H1 (cell line): ENCODE measurements around the gene KIFBP. TPM values are rescaled to one million over a fixed set of nuclear protein-coding genes. Genes with fewer than 3 reads are reported as not detected.

ENCODE experiments used
- CTCF ChIA-PET: fragments of 300-600 bp; sonication (Branson Sonifier 250); formaldehyde crosslinking; loops from one replicate; lab custom pipeline; 2021; ENCODE audit not compliant: partially characterized antibody; lab: Charles Lee
- POLR2A ChIA-PET: fragments of 300-600 bp; sonication (Branson Sonifier 250); formaldehyde crosslinking; loops from one replicate; lab custom pipeline; 2021; ENCODE audit warnings: inconsistent platforms; ENCODE audit not compliant: partially characterized antibody; lab: Charles Lee
- DNase-seq, 2 experiments: peaks; one replicate each; pipeline versions ENCODE4 v3.0.0 to v3.0.0-alpha.2; 2010 to 2022; ENCODE audit warnings: low spot score in 2 of 2, low read depth in 1 of 2, mixed read lengths in 1 of 2
- FAIRE-seq: peaks from 2 replicates; lab custom pipeline; 2011; peaks lifted over from hg19 to GRCh38; lab: Jason Lieb, UNC
- H2AFZ ChIP-seq: 2 replicates; pipeline ENCODE4 v1.8.1; 2012; ENCODE audit warnings: low read length, inconsistent platforms
- H2AK5ac ChIP-seq: 2 replicates; pipeline ENCODE4 v1.6.1; 2013; ENCODE audit warnings: low read depth, low read length
- H2BK120ac ChIP-seq: replicated peaks from 2 replicates; pipeline ENCODE3; 2013; ENCODE audit warnings: low read depth, low read length, inconsistent platforms
- H2BK12ac ChIP-seq: 2 replicates; pipeline ENCODE4 v1.6.1; 2013; ENCODE audit warnings: low read depth, low read length
- H2BK15ac ChIP-seq: 2 replicates; pipeline ENCODE4 v1.6.1; 2013; ENCODE audit warnings: low read length
- H2BK20ac ChIP-seq: 2 replicates; pipeline ENCODE4 v1.6.1; 2013; ENCODE audit warnings: low read length
- H2BK5ac ChIP-seq: 2 replicates; pipeline ENCODE4 v1.6.1; 2013; ENCODE audit warnings: low read depth, low read length
- H3K14ac ChIP-seq: 2 replicates; pipeline ENCODE4 v1.6.1; 2013; ENCODE audit warnings: inconsistent platforms; ENCODE audit not compliant: insufficient read length
- H3K18ac ChIP-seq: 2 replicates; pipeline ENCODE4 v1.6.1; 2013; ENCODE audit warnings: low read length; ENCODE audit errors: extremely low read depth
- H3K23ac ChIP-seq: 2 replicates; pipeline ENCODE4 v1.6.1; 2013; ENCODE audit warnings: inconsistent platforms; ENCODE audit not compliant: insufficient read length
- H3K23me2 ChIP-seq: 2 replicates; pipeline ENCODE4 v1.6.1; 2013; ENCODE audit warnings: low read depth, low read length
- H3K27ac ChIP-seq: 2 replicates; pipeline ENCODE4 v1.6.1; 2011; ENCODE audit warnings: low read depth, low read length, inconsistent platforms
- H3K27me3 ChIP-seq, 4 experiments: replicated peaks in 1 of 4; 1 replicate in 1 of 4; 2 replicates in 3 of 4; pipeline versions ENCODE4 v1.6.1 to v1.8.1; 2011 to 2013; ENCODE audit warnings: low read length in 3 of 4, mild to moderate bottlenecking in 3 of 4, inconsistent platforms in 2 of 4, mixed read lengths in 2 of 4, moderate library complexity in 1 of 4; ENCODE audit not compliant: control insufficient read depth in 3 of 4, insufficient read depth in 3 of 4; ENCODE audit errors: extremely low read depth in 1 of 4
- H3K36me3 ChIP-seq, 4 experiments: 2 replicates each; pipeline versions ENCODE4 v1.6.1 to v1.8.1; 2011 to 2013; ENCODE audit warnings: mild to moderate bottlenecking in 4 of 4, low read length in 3 of 4, moderate library complexity in 2 of 4, control low read depth in 1 of 4, inconsistent platforms in 1 of 4; ENCODE audit not compliant: insufficient read depth in 4 of 4, control insufficient read depth in 2 of 4
- H3K4ac ChIP-seq: replicated peaks from 2 replicates; pipeline ENCODE3; 2013; ENCODE audit warnings: low read length, low read depth, mixed read lengths, inconsistent platforms; ENCODE audit not compliant: insufficient read length
- H3K4me1 ChIP-seq, 4 experiments: replicated peaks in 1 of 4; 1 replicate in 1 of 4; 2 replicates in 3 of 4; pipeline versions ENCODE4 v1.6.1 to v1.8.1; 2011 to 2013; ENCODE audit warnings: low read length in 3 of 4, inconsistent platforms in 2 of 4, mixed read lengths in 1 of 4; ENCODE audit not compliant: insufficient read depth in 4 of 4, control insufficient read depth in 3 of 4
- H3K4me2 ChIP-seq, 2 experiments: 2 replicates each; pipeline versions ENCODE4 v1.6.1 to v1.8.1; 2011 to 2013; ENCODE audit warnings: low read depth in 2 of 2, low read length in 2 of 2, control low read depth in 1 of 2, inconsistent platforms in 1 of 2, mild to moderate bottlenecking in 1 of 2; ENCODE audit not compliant: insufficient read depth in 1 of 2
- H3K4me3 ChIP-seq, 4 experiments: fragments of 200-600, 300-600 bp in 1 of 4; sonication (generic), shearing (Covaris generic), sonication (Bioruptor Twin) in 1 of 4; 2 replicates each; pipeline versions ENCODE4 v1.5.1 to v1.8.1; 2011 to 2016; ENCODE audit warnings: low read length in 4 of 4, low read depth in 3 of 4, control low read depth in 2 of 4, inconsistent platforms in 2 of 4, mild to moderate bottlenecking in 2 of 4, mixed read lengths in 1 of 4, moderate library complexity in 1 of 4; ENCODE audit not compliant: insufficient read depth in 2 of 4; ENCODE audit errors: extremely low read depth in 1 of 4
- H3K56ac ChIP-seq: replicated peaks from 2 replicates; pipeline ENCODE3; 2013; ENCODE audit warnings: low read depth, mild to moderate bottlenecking, mixed read lengths, low read length, inconsistent platforms; ENCODE audit not compliant: insufficient read length
- H3K79me1 ChIP-seq: 2 replicates; pipeline ENCODE4 v1.6.1; 2013; ENCODE audit warnings: low read depth, low read length, control low read depth
- H3K79me2 ChIP-seq, 2 experiments: 2 replicates each; pipeline versions ENCODE4 v1.6.1 to v1.8.1; 2012 to 2013; ENCODE audit warnings: low read length in 2 of 2, mild to moderate bottlenecking in 2 of 2, inconsistent platforms in 1 of 2; ENCODE audit not compliant: insufficient read depth in 2 of 2, control insufficient read depth in 1 of 2
- H3K9ac ChIP-seq, 4 experiments: replicated peaks in 1 of 4; 1 replicate in 1 of 4; 2 replicates in 3 of 4; pipeline versions ENCODE4 v1.6.1 to v1.8.1; 2011 to 2013; ENCODE audit warnings: low read depth in 3 of 4, low read length in 3 of 4, control low read depth in 2 of 4, mild to moderate bottlenecking in 2 of 4, moderate library complexity in 2 of 4, inconsistent platforms in 1 of 4; ENCODE audit errors: extremely low read depth in 1 of 4
- H3K9me3 ChIP-seq, 2 experiments: 2 replicates each; pipeline versions ENCODE4 v1.6.1 to v1.8.1; 2012 to 2013; ENCODE audit warnings: mild to moderate bottlenecking in 2 of 2, moderate library complexity in 2 of 2, control low read depth in 1 of 2, inconsistent platforms in 1 of 2, low read depth in 1 of 2, low read length in 1 of 2, mixed read lengths in 1 of 2; ENCODE audit not compliant: insufficient read depth in 2 of 2
- H4K20me1 ChIP-seq, 2 experiments: replicated peaks in 1 of 2; 2 replicates each; pipeline versions ENCODE3 to v1.8.1; 2011 to 2013; ENCODE audit warnings: inconsistent platforms in 2 of 2, low read length in 2 of 2, mild to moderate bottlenecking in 1 of 2; ENCODE audit not compliant: insufficient read depth in 2 of 2, control insufficient read depth in 1 of 2
- H4K5ac ChIP-seq: 2 replicates; pipeline ENCODE4 v1.6.1; 2013; ENCODE audit warnings: low read length, low read depth, mixed read lengths, inconsistent platforms; ENCODE audit not compliant: insufficient read length
- H4K8ac ChIP-seq: 2 replicates; pipeline ENCODE4 v1.8.0; 2013; ENCODE audit warnings: mild to moderate bottlenecking, moderate library complexity, low read length, inconsistent platforms; ENCODE audit not compliant: insufficient read depth; ENCODE audit errors: extremely low read depth
- H4K91ac ChIP-seq: replicated peaks from 2 replicates; pipeline ENCODE3; 2013; ENCODE audit warnings: low read length, mixed read lengths, inconsistent platforms; ENCODE audit not compliant: insufficient read length
- CBX5 ChIP-seq: fragments of 300-800, 300-1000 bp; sonication (generic); IDR thresholded peaks from 2 replicates; pipeline ENCODE4 v1.7.1; 2016; ENCODE audit warnings: antibody characterized with exemption, low read length, low read depth
- EZH2 ChIP-seq: fragments of 200-600 bp; sonication (generic); IDR thresholded peaks from 2 replicates; pipeline ENCODE4 v1.7.1; 2012; ENCODE audit warnings: low read depth, mild to moderate bottlenecking, moderate library complexity, low read length, inconsistent platforms; ENCODE audit not compliant: severe bottlenecking
- GABPA ChIP-seq: IDR thresholded peaks from 2 replicates; pipeline ENCODE4 v1.6.1; 2011; ENCODE audit warnings: mild to moderate bottlenecking, low read length, moderate library complexity, borderline replicate concordance; ENCODE audit not compliant: insufficient read depth
- POLR2AphosphoS5 ChIP-seq: IDR thresholded peaks from 2 replicates; pipeline ENCODE4 v1.6.1; 2011; ENCODE audit warnings: low read depth, low read length
- RAD21 ChIP-seq, 2 experiments: IDR thresholded peaks in 1 of 2; conservative IDR thresholded peaks in 1 of 2; 2 replicates each; pipeline ENCODE4 v1.6.1; 2011; ENCODE audit warnings: low read depth in 2 of 2, low read length in 2 of 2, improper control_type of control experiment in 1 of 2, inconsistent platforms in 1 of 2, mild to moderate bottlenecking in 1 of 2, moderate library complexity in 1 of 2
- RFX5 ChIP-seq: IDR thresholded peaks from 2 replicates; pipeline ENCODE4 v1.6.1; 2011; ENCODE audit warnings: low read depth, low read length, improper control_type of control experiment, borderline replicate concordance
- SP2 ChIP-seq: IDR thresholded peaks from 2 replicates; pipeline ENCODE4 v1.6.1; 2012; ENCODE audit warnings: mild to moderate bottlenecking, low read length, inconsistent platforms
- SUZ12 ChIP-seq: fragments of 200-600 bp; sonication (generic); IDR thresholded peaks from 2 replicates; pipeline ENCODE4 v1.6.1; 2012; ENCODE audit warnings: mild to moderate bottlenecking, inconsistent platforms, low read length, moderate library complexity, mixed read lengths
- WGBS, 2 experiments: shearing (Covaris generic) in 1 of 2; methylation state at CpG; one replicate each; pipeline versions ENCODE4 v1.1.6 to v1.1.7; 2013 to 2015; ENCODE audit warnings: low lambda C conversion rate in 2 of 2, mixed read lengths in 2 of 2, inconsistent platforms in 1 of 2, low coverage in 1 of 2, missing lambda C conversion rate in 1 of 2; ENCODE audit not compliant: insufficient replicate concordance in 2 of 2, insufficient coverage in 1 of 2, insufficient read length in 1 of 2; ENCODE audit errors: extremely low coverage in 1 of 2, missing lambda C conversion rate in 1 of 2; 5-methylcytosine and 5-hydroxymethylcytosine counted together
- polyA plus RNA-seq, 7 experiments: library from polyadenylated mRNA; depleted of rRNA in 3 of 7; stranded (reverse) in 5 of 7; unstranded in 2 of 7; fragments of >200 nt in 5 of 7; fragments of 200-250 nt in 2 of 7; gene quantifications; 1 replicate in 5 of 7; 2 replicates in 1 of 7; 4 replicates in 1 of 7; pipeline versions ENCODE4 v1.2.1 to v1.2.3, GENCODE V29; 2011 to 2013; ENCODE audit warnings: missing spikeins in 2 of 7, mixed read lengths in 2 of 7
- total RNA-seq: library from RNA; stranded (reverse); fragmentation: NEBNext Ultra II Directional; extraction: Animal tissue kit (Norgen Biotek cat#: 25700); gene quantifications from 2 replicates; pipeline ENCODE4 v1.2.1, GENCODE V29; 2021

The KIFBP gene
- total and polyA plus RNA-seq, 2 of the 8 experiments (the other 6 are each of a cell fraction or from before 2014, with no cell fraction given) = 17.3 to 34.6 TPM

- no peak overlapping the region for H3K4me3 ChIP-seq
- peaks cover 0 to 1% of the 10 kb centered on the region in 2 experiments for H4K20me1 ChIP-seq
- H2AK5ac ChIP-seq = no peak overlapping the region
- no peak overlapping the region for H2BK15ac ChIP-seq
- no peak overlapping the region for H3K4ac ChIP-seq
- no peak overlapping the region for H2BK12ac ChIP-seq
- no peaks in the 10 kb centered on the region for H3K23me2 ChIP-seq
- no peaks in the 10 kb centered on the region for H3K4me1 ChIP-seq
- no peak overlapping the region for H4K8ac ChIP-seq
- no peaks in the 10 kb centered on the region for H3K36me3 ChIP-seq
- H3K27ac ChIP-seq = no peak overlapping the region
- FAIRE-seq (no peak), DNase-seq (no peak)
- H3K18ac ChIP-seq = no peak overlapping the region
- no peak overlapping the region for H2AFZ ChIP-seq
- no peak overlapping the region for H3K14ac ChIP-seq
- H4K91ac ChIP-seq = no peak overlapping the region
- H2BK5ac ChIP-seq = no peak overlapping the region
- no peaks in the 10 kb centered on the region for H3K79me1 ChIP-seq
- no peaks in the 10 kb centered on the region for H3K27me3 ChIP-seq
- no peak overlapping the region for H2BK120ac ChIP-seq
- POLR2A ChIA-PET = no interaction called here
- TF ChIP-seq POLR2AphosphoS5 = no peak
- no peak for TF ChIP-seq CBX5
- TF ChIP-seq RFX5 = no peak
- TF ChIP-seq EZH2 = no peak
- TF ChIP-seq RAD21 (IDR thresholded peaks at IDR 0.05 in 1 of 2, conservative IDR thresholded peaks at IDR 0.05 in 1 of 2; ENCODE audit: low read depth in 2 of 2, low read length in 2 of 2) = no peak
- no peak for TF ChIP-seq SP2
- no peak for TF ChIP-seq GABPA
- no peak for TF ChIP-seq SUZ12
- TF ChIP-seq, all 59 proteins: peak for 0
- Histone ChIP-seq H4K5ac (no peak overlapping the region), H3K56ac (no peak overlapping the region), H3K79me2 (no peaks in the 10 kb centered on the region), H3K9ac (no peak overlapping the region), H3K23ac (no peak overlapping the region), H3K9me3 (no peaks in the 10 kb centered on the region), H3K4me2 (no peak overlapping the region), H2BK20ac (no peak overlapping the region)
- CTCF ChIA-PET = interaction anchor here (0.6 to 1.5 kb wide), 3 partner anchors 14 to 189 kb away, joined by 3 to 4 read pairs (median 4); no protein-coding TSS in a partner anchor
- whole genome bisulfite sequencing, 2 experiments = 89% methylated on average over 1 of the region's 1 CpG; no CpG with 5 or more reads in 1 of the 2 experiments
Observed at GRCh38 chr10:69037489-69037888, 48.9 kb downstream of the KIFBP start.
